ENCODE measurements around the gene GPI.

The GPI gene

GRCh38 chr19:34362679-34363069 lies 2.3 kb upstream of the GPI start:
- H3K4me3 ChIP-seq (ENCODE audit: low read depth, low read length) = no peak overlapping the region
- no peak for TF ChIP-seq CTCF (IDR thresholded peaks at IDR 0.05; ENCODE audit: low read depth, low read length)

GRCh38 chr19:34363094-34363493 lies 1.9 kb upstream of the GPI start:
- no peak overlapping the region for H3K4me3 ChIP-seq (ENCODE audit: low read depth, low read length)
- TF ChIP-seq CTCF (IDR thresholded peaks at IDR 0.05; ENCODE audit: low read depth, low read length) = no peak

- H3K4me3 ChIP-seq (ENCODE audit: low read depth, low read length) = no peak overlapping the region
- TF ChIP-seq CTCF (IDR thresholded peaks at IDR 0.05; ENCODE audit: low read depth, low read length) = no peak
Observed at GRCh38 chr19:34363930-34364329, 1.1 kb upstream of the GPI start.

- no peak for TF ChIP-seq CTCF (IDR thresholded peaks at IDR 0.05; ENCODE audit: low read depth, low read length)
- peak overlapping the region; percentile 88 for H3K4me3 ChIP-seq (ENCODE audit: low read depth, low read length)
Observed at GRCh38 chr19:34364462-34364829, 550 bp upstream of the GPI start.

- TF ChIP-seq CTCF (IDR thresholded peaks at IDR 0.05; ENCODE audit: low read depth, low read length) = no peak
- peak overlapping the region; percentile 88 for H3K4me3 ChIP-seq (ENCODE audit: low read depth, low read length)
Observed at GRCh38 chr19:34365463-34366401, 736 bp downstream of the GPI start.

GRCh38 chr19:34366738-34367623 lies 2.0 kb downstream of the GPI start:
- no peak for TF ChIP-seq CTCF (IDR thresholded peaks at IDR 0.05; ENCODE audit: low read depth, low read length)
- H3K4me3 ChIP-seq (ENCODE audit: low read depth, low read length) = peak overlapping the region; percentile 88

- no peak overlapping the region for H3K4me3 ChIP-seq (ENCODE audit: low read depth, low read length)
- no peak for TF ChIP-seq CTCF (IDR thresholded peaks at IDR 0.05; ENCODE audit: low read depth, low read length)
Observed at GRCh38 chr19:34367624-34367957, 2.6 kb downstream of the GPI start.
